HepG2 (cell line): ENCODE measurements around the gene EVC. TPM values are rescaled to one million over a fixed set of nuclear protein-coding genes. Genes with fewer than 3 reads are reported as not detected.

Experiments used
- ATAC-seq: fragments of 200-7000 bp; cut with Tn5 transposase; 3 replicates; pipeline ENCODE4 v1.9.1; 2020; ENCODE audit warnings: mild to moderate bottlenecking, moderate library complexity
- BruUV-seq: library from RNA; stranded (reverse); fragments of 400-500 nt; replicated peaks from 2 replicates; lab custom pipeline; 2021; lab: Mats Ljungman, UMichigan
- CTCF ChIA-PET: fragments of 300-600 bp; formaldehyde crosslinking; extraction: SDS; loops from one replicate; lab custom pipeline; 2021; ENCODE audit warnings: low total read pairs, inconsistent platforms, low intra/inter-chr PET ratio; lab: Yijun Ruan, JAX
- POLR2A ChIA-PET: fragments of 350-600 bp; sonication (Branson Sonifier 250); formaldehyde crosslinking; loops from one replicate; lab custom pipeline; 2020; ENCODE audit warnings: antibody characterized with exemption, inconsistent platforms; lab: Yijun Ruan, JAX
- DNase-seq: peaks from one replicate; pipeline ENCODE4 v3.0.0-alpha.2; 2015; ENCODE audit warnings: low spot score
- FAIRE-seq: peaks from 3 replicates; lab custom pipeline; 2011; peaks lifted over from hg19 to GRCh38; lab: Jason Lieb, UNC
- H2AFZ ChIP-seq: one replicate; pipeline ENCODE4 v1.6.1; 2011; ENCODE audit warnings: low read length, inconsistent platforms
- H3K27ac ChIP-seq: fragments of 300-600 bp; 3 replicates; pipeline ENCODE4 v1.8.0; 2011; ENCODE audit warnings: mixed run types, mild to moderate bottlenecking, mixed read lengths, low read length, inconsistent platforms; ENCODE audit not compliant: insufficient read depth; ENCODE audit errors: extremely low read length
- H3K27me3 ChIP-seq, 2 experiments: fragments of 200-600 bp in 1 of 2; 2 replicates in 1 of 2; 3 replicates in 1 of 2; pipeline versions ENCODE4 v1.6.0 to v1.8.0; 2011; ENCODE audit warnings: low read length in 2 of 2, mild to moderate bottlenecking in 2 of 2, moderate library complexity in 2 of 2, inconsistent platforms in 1 of 2; ENCODE audit not compliant: insufficient read depth in 2 of 2, control insufficient read depth in 1 of 2
- H3K36me3 ChIP-seq, 2 experiments: fragments of 200-600 bp in 1 of 2; replicated peaks in 1 of 2; 2 replicates in 1 of 2; 3 replicates in 1 of 2; pipeline versions ENCODE4 v1.5.1 to v1.8.0; 2011; ENCODE audit warnings: low read length in 2 of 2, inconsistent platforms in 1 of 2; ENCODE audit not compliant: insufficient read depth in 2 of 2, control insufficient read depth in 1 of 2
- H3K4me1 ChIP-seq: 2 replicates; pipeline ENCODE4 v1.5.1; 2012; ENCODE audit warnings: low read length, inconsistent platforms; ENCODE audit not compliant: insufficient read depth
- H3K4me2 ChIP-seq: 2 replicates; pipeline ENCODE4 v1.6.0; 2011; ENCODE audit warnings: low read depth, low read length, inconsistent platforms
- H3K4me3 ChIP-seq, 3 experiments: fragments of 200-600 bp in 1 of 3; sonication (generic), shearing (Covaris generic) in 1 of 3; replicated peaks in 1 of 3; 2 replicates each; pipeline ENCODE4 v1.5.1; 2011 to 2016; ENCODE audit warnings: low read length in 3 of 3, inconsistent platforms in 2 of 3, low read depth in 2 of 3, mild to moderate bottlenecking in 2 of 3, control low read depth in 1 of 3, mixed read lengths in 1 of 3; ENCODE audit not compliant: insufficient read depth in 1 of 3
- H3K79me2 ChIP-seq: one replicate; pipeline ENCODE4 v1.6.1; 2011; ENCODE audit warnings: low read length, inconsistent platforms; ENCODE audit not compliant: insufficient read depth
- H3K9ac ChIP-seq: 2 replicates; pipeline ENCODE4 v1.6.0; 2011; ENCODE audit warnings: mild to moderate bottlenecking, low read depth, low read length, inconsistent platforms; ENCODE audit not compliant: insufficient read depth
- H3K9me3 ChIP-seq: 2 replicates; pipeline ENCODE4 v1.5.1; 2012; ENCODE audit warnings: mild to moderate bottlenecking, low read length
- H4K20me1 ChIP-seq: 2 replicates; pipeline ENCODE4 v1.6.0; 2011; ENCODE audit warnings: inconsistent platforms, mild to moderate bottlenecking, low read length, moderate library complexity; ENCODE audit not compliant: insufficient read depth
- CEBPB ChIP-seq: IDR thresholded peaks from 2 replicates; pipeline ENCODE4 v1.6.1; 2011; ENCODE audit warnings: low read depth, low read length, improper control_type of control experiment, borderline replicate concordance
- FIP1L1 ChIP-seq: fragments of 200-400 bp; formaldehyde crosslinking; IDR thresholded peaks from 2 replicates; pipeline ENCODE4 v1.6.1; 2018; ENCODE audit warnings: low read depth, mild to moderate bottlenecking, low read length, moderate library complexity, borderline replicate concordance; ENCODE audit not compliant: insufficient read depth
- KAT2B ChIP-seq: fragments of 150-350 bp; IDR thresholded peaks from 2 replicates; pipeline ENCODE4 v1.6.1; 2014; ENCODE audit warnings: low read depth, low read length, borderline replicate concordance
- MTA1 ChIP-seq: sonication (generic); formaldehyde crosslinking; IDR thresholded peaks from 2 replicates; pipeline ENCODE4 v1.4.0; 2020; ENCODE audit warnings: missing genetic modification reagents, mild to moderate bottlenecking, borderline replicate concordance
- SMAD9 ChIP-seq: sonication (generic); formaldehyde crosslinking; IDR thresholded peaks from 2 replicates; pipeline ENCODE4 v1.5.1; 2020; ENCODE audit warnings: mild to moderate bottlenecking, missing genetic modification reagents
- TBL1XR1 ChIP-seq: fragments of 150-350 bp; IDR thresholded peaks from 2 replicates; pipeline ENCODE4 v1.6.1; 2014; ENCODE audit warnings: borderline replicate concordance, low read length; ENCODE audit not compliant: partially characterized antibody
- ZBTB10 ChIP-seq: sonication (generic); formaldehyde crosslinking; IDR thresholded peaks from 2 replicates; pipeline ENCODE4 v1.4.0; 2020; ENCODE audit warnings: missing genetic modification reagents, borderline replicate concordance
- ZMYM3 ChIP-seq: sonication (generic); formaldehyde crosslinking; IDR thresholded peaks from 2 replicates; pipeline ENCODE4 v1.5.1; 2020; ENCODE audit warnings: mild to moderate bottlenecking, missing genetic modification reagents
- ZNF460 ChIP-seq: sonication (generic); formaldehyde crosslinking; IDR thresholded peaks from 2 replicates; pipeline ENCODE4 v1.5.1; 2020; ENCODE audit warnings: missing genetic modification reagents, mild to moderate bottlenecking, borderline replicate concordance
- ZNF615 ChIP-seq: sonication (generic); formaldehyde crosslinking; IDR thresholded peaks from 2 replicates; pipeline ENCODE4 v1.5.0; 2020; ENCODE audit warnings: mild to moderate bottlenecking, missing genetic modification reagents, borderline replicate concordance
- ZNF629 ChIP-seq: sonication (generic); formaldehyde crosslinking; conservative IDR thresholded peaks from 2 replicates; pipeline ENCODE4 v1.5.0; 2020; ENCODE audit warnings: missing genetic modification reagents
- ZNF678 ChIP-seq: sonication (generic); formaldehyde crosslinking; IDR thresholded peaks from 2 replicates; pipeline ENCODE4 v1.4.0; 2020; ENCODE audit warnings: mild to moderate bottlenecking, missing genetic modification reagents
- ZNF782 ChIP-seq: sonication (generic); formaldehyde crosslinking; IDR thresholded peaks from 2 replicates; pipeline ENCODE4 v1.4.0; 2020; ENCODE audit warnings: missing genetic modification reagents, mild to moderate bottlenecking, borderline replicate concordance
- WGBS: methylation state at CpG from one replicate; pipeline ENCODE4 v1.1.6; 2017; ENCODE audit warnings: low lambda C conversion rate; 5-methylcytosine and 5-hydroxymethylcytosine counted together
- in situ Hi-C: cut with HindIII; loops from 2 replicates; pipeline ENCODE4 v1.10.0; 2017; ENCODE audit warnings: low pct_unique_long_range_greater_than_20kb; ENCODE audit not compliant: extremely low pct_ligation_motif_present
- intact Hi-C: fragments of 100-400 bp; cut with micrococcal nuclease; formaldehyde crosslinking; loops from one replicate; pipeline ENCODE4 v1.10.0; 2022; ENCODE audit not compliant: unreplicated experiment
- polyA plus RNA-seq, 8 experiments: library from polyadenylated mRNA; depleted of rRNA in 3 of 8; stranded (reverse) in 7 of 8; unstranded in 1 of 8; fragments of >200 nt; fragmentation: Illumina TruSeq in 4 of 8; extraction: Trizol in 4 of 8; gene quantifications; 2 replicates each; pipeline versions ENCODE4 v1.2.1 to v1.2.3, GENCODE V29; 2011 to 2016; ENCODE audit warnings: low read depth in 4 of 8, missing spikeins in 1 of 8, mixed read lengths in 1 of 8; ENCODE audit not compliant: insufficient read depth in 1 of 8
- total RNA-seq, 5 experiments: library from RNA; depleted of rRNA; stranded (reverse); fragments of >200 nt; fragmentation: Illumina TruSeq; extraction: Trizol; gene quantifications; 2 replicates each; pipeline ENCODE4 v1.2.3, GENCODE V29; 2016; ENCODE audit warnings: low read depth in 1 of 5
- TF ChIP-seq, protein P1 (sequence below): IDR thresholded peaks from 2 replicates; pipeline ENCODE4 v1.6.1; 2018; ENCODE audit warnings: missing genetic modification reagents
- TF ChIP-seq, protein P2 (sequence below): sonication (generic); formaldehyde crosslinking; IDR thresholded peaks from 2 replicates; pipeline ENCODE4 v1.5.0; 2020; ENCODE audit warnings: mild to moderate bottlenecking, missing genetic modification reagents, moderate library complexity

EVC gene
- total and polyA plus RNA-seq, 2 of the 13 experiments (the other 11 are each of a cell fraction or from before 2014, with no cell fraction given) = 3.1 to 4.9 TPM

DNA sequence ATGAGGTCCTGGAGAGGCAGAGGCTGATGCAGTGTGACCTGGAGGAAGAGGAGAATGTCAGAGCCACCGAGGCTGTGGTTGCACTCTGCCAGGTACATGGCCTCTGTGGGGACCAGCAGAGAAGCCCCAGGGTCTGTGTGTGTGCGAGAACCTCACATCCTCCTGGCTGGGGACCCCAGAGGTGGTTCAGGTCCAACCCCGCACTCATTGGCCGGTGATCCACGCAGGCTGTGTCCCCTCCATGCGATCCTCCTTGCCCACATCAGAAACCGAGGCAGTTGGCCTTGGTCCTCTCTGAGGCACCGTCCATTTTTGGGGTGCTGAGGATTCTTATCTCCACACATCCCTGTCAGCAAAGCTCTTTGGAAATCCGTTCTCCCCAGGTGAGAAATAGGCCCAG is 45.3 kb downstream of the EVC start (continued):
- TF ChIP-seq ZBTB10 (CRISPR knock-in tag) (no peak), ZNF460 (CRISPR knock-in tag) (no peak), FIP1L1 (no peak), ZNF782 (CRISPR knock-in tag) (no peak), KAT2B (no peak), TBL1XR1 (no peak), CEBPB (no peak), ZNF615 (CRISPR knock-in tag) (no peak), MTA1 (no peak)

DNA sequence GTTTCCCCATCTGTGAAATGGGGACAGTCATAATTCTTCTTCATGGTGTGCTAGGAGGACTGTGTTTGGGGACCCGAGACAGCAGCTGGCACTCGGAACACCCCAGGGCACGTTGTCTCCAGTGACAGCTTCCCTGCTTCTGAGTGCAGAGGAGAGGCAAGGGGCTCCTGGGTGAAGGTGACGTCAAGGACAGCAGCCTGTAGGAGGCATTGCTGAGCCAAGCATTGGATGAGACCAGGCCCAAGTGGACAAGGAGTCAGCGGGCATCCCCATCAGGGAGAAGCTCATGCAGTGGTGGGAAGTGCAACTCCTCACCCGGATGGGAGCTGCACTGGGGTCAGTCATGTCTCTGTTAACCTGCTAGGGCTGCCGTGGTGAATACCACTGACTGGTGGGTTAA is 46.1 kb downstream of the EVC start:
- ATAC-seq (no peak), FAIRE-seq (no peak), DNase-seq (no peak)
- ChIA-PET POLR2A (no interaction called here), CTCF (no interaction called here)
- WGBS = 100% methylated on average over 7 of the region's 7 CpGs
- Histone ChIP-seq H3K4me1 (no peaks in the 10 kb centered on the region), H2AFZ (no peak overlapping the region), H3K9ac (no peak overlapping the region), H3K36me3 (peaks cover 12 to 21% of the 10 kb centered on the region in 2 experiments; a peak in 3 of 5 replicates), H4K20me1 (no peaks in the 10 kb centered on the region), H3K4me3 (no peak overlapping the region), H3K9me3 (no peaks in the 10 kb centered on the region), H3K79me2 (no peaks in the 10 kb centered on the region), H3K27ac (no peak overlapping the region), H3K4me2 (no peak overlapping the region), H3K27me3 (no peaks in the 10 kb centered on the region)
- TF ChIP-seq, protein P1, sequence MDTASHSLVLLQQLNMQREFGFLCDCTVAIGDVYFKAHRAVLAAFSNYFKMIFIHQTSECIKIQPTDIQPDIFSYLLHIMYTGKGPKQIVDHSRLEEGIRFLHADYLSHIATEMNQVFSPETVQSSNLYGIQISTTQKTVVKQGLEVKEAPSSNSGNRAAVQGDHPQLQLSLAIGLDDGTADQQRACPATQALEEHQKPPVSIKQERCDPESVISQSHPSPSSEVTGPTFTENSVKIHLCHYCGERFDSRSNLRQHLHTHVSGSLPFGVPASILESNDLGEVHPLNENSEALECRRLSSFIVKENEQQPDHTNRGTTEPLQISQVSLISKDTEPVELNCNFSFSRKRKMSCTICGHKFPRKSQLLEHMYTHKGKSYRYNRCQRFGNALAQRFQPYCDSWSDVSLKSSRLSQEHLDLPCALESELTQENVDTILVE (CRISPR knock-in tag) = no peak
- TF ChIP-seq SMAD9 (CRISPR knock-in tag) (no peak), ZNF629 (CRISPR knock-in tag) (peak; percentile 87), ZNF678 (CRISPR knock-in tag) (no peak), ZMYM3 (CRISPR knock-in tag) (0 out of 2 replicates have a peak, but pooled peaks have one; percentile 13)
- TF ChIP-seq, protein P2, sequence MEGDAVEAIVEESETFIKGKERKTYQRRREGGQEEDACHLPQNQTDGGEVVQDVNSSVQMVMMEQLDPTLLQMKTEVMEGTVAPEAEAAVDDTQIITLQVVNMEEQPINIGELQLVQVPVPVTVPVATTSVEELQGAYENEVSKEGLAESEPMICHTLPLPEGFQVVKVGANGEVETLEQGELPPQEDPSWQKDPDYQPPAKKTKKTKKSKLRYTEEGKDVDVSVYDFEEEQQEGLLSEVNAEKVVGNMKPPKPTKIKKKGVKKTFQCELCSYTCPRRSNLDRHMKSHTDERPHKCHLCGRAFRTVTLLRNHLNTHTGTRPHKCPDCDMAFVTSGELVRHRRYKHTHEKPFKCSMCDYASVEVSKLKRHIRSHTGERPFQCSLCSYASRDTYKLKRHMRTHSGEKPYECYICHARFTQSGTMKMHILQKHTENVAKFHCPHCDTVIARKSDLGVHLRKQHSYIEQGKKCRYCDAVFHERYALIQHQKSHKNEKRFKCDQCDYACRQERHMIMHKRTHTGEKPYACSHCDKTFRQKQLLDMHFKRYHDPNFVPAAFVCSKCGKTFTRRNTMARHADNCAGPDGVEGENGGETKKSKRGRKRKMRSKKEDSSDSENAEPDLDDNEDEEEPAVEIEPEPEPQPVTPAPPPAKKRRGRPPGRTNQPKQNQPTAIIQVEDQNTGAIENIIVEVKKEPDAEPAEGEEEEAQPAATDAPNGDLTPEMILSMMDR (CRISPR knock-in tag) = 0 out of 2 replicates have a peak, but pooled peaks have one; percentile 4
- in situ Hi-C loops (no loop called here), intact Hi-C loops (no loop called here)
- BruUV-seq = no TSS peak
